CD8-positive, alpha-beta memory T cell (primary cell): ENCODE data around the gene MAP2K6. TPM values are rescaled to one million over a fixed set of nuclear protein-coding genes. Genes with fewer than 3 reads are reported as not detected.

Experiments used
- CTCF ChIA-PET: fragments of 350-600 bp; sonication (Branson Sonifier 250); formaldehyde crosslinking; loops from one replicate; lab custom pipeline; 2021; ENCODE audit warnings: antibody characterized with exemption; lab: Charles Lee
- POLR2A ChIA-PET: fragments of 350-600 bp; sonication (Branson Sonifier 250); formaldehyde crosslinking; loops from one replicate; lab custom pipeline; 2021; ENCODE audit warnings: antibody characterized with exemption; lab: Charles Lee
- DNase-seq, 5 donors: peaks; one replicate each; pipeline versions ENCODE4 v3.0.0 to v3.0.0-alpha.2; 2020 to 2022; ENCODE audit warnings: mixed read lengths in 1 of 5
- H3K27ac ChIP-seq: one replicate; pipeline ENCODE4 v1.7.0; 2013; ENCODE audit warnings: low read depth, mild to moderate bottlenecking, low read length, moderate library complexity
- H3K27me3 ChIP-seq: 2 replicates; pipeline ENCODE4 v1.7.0; 2013; ENCODE audit warnings: low read length, mild to moderate bottlenecking; ENCODE audit not compliant: insufficient read depth, poor library complexity, severe bottlenecking
- H3K36me3 ChIP-seq: 2 replicates; pipeline ENCODE4 v1.7.0; 2013; ENCODE audit warnings: mild to moderate bottlenecking, low read length, moderate library complexity; ENCODE audit not compliant: insufficient read depth
- H3K4me1 ChIP-seq: 2 replicates; pipeline ENCODE4 v1.7.0; 2013; ENCODE audit warnings: mild to moderate bottlenecking, low read length, moderate library complexity; ENCODE audit not compliant: insufficient read depth
- H3K4me3 ChIP-seq: 2 replicates; pipeline ENCODE4 v1.7.0; 2013; ENCODE audit warnings: mild to moderate bottlenecking, low read length
- H3K9me3 ChIP-seq: 2 replicates; pipeline ENCODE4 v1.7.0; 2013; ENCODE audit warnings: mild to moderate bottlenecking, low read length
- H3K27ac Mint-ChIP-seq, 8 donors: one replicate each; pipeline ENCODE4 v1.8.0; 2020 to 2021; ENCODE audit warnings: mixed read lengths in 8 of 8, mild to moderate bottlenecking in 6 of 8, inconsistent platforms in 3 of 8, moderate library complexity in 3 of 8
- H3K27me3 Mint-ChIP-seq, 2 donors: one replicate each; pipeline ENCODE4 v1.8.0; 2020 to 2021; ENCODE audit warnings: mixed read lengths in 2 of 2, mild to moderate bottlenecking in 1 of 2, moderate library complexity in 1 of 2
- H3K36me3 Mint-ChIP-seq, 3 donors: one replicate each; pipeline ENCODE4 v1.8.0; 2020 to 2021; ENCODE audit warnings: mixed read lengths in 3 of 3, inconsistent platforms in 1 of 3, mild to moderate bottlenecking in 1 of 3
- H3K4me1 Mint-ChIP-seq, 3 donors: one replicate each; pipeline ENCODE4 v1.8.0; 2020 to 2021; ENCODE audit warnings: mixed read lengths in 3 of 3, inconsistent platforms in 1 of 3, mild to moderate bottlenecking in 1 of 3
- H3K4me3 Mint-ChIP-seq, 7 donors: one replicate each; pipeline ENCODE4 v1.8.0; 2020 to 2021; ENCODE audit warnings: mixed read lengths in 7 of 7, mild to moderate bottlenecking in 6 of 7, moderate library complexity in 4 of 7, inconsistent platforms in 2 of 7
- H3K9me3 Mint-ChIP-seq, 5 donors: one replicate each; pipeline ENCODE4 v1.8.0; 2020 to 2022; ENCODE audit warnings: mixed read lengths in 5 of 5, mild to moderate bottlenecking in 3 of 5, moderate library complexity in 2 of 5, inconsistent platforms in 1 of 5
- polyA plus RNA-seq: library from polyadenylated mRNA; unstranded; fragments of 300-500 nt; fragmentation: Illumina TruSeq; gene quantifications from one replicate; pipeline ENCODE4 v1.2.3, GENCODE V29; 2021
- total RNA-seq, 2 experiments: library from RNA; stranded (reverse); gene quantifications; one replicate each; pipeline ENCODE4 v1.2.3, GENCODE V29; 2021

The MAP2K6 gene
- total and polyA plus RNA-seq, 3 experiments from 2014 or later: 1.9 to 18.7 (median 2.5) TPM

DNA sequence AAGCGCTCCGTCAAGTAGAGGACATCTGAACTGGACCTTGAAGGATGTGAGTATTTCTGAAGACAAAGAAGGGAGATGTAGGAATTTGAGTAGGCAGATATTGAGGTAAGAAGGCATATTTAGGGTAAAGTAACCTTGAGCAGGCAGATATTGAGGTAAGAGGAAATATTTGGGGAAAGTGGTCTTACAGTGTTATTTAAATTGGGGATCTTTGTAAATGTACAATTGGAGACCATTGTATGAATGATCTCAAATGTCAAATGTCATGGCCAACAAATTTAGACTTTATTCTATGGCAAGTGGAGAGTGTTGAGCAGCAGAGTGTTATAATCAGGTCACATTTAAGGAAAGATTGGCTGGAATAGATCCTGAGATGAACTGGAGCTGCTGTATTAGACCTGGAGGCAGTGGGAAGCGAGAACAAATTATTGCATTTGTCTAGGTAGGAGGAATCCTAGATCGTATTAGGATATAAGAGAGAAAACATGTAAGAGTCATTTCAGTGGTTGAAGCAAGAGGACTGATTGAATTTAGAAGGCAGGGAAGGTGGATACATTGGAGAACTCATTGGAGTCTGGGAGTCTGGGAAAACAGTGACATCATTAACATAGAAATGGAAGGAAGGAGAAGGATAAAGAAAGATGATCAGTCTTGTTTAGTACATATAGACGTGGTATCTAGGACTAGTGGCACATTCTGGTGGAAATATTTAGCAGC is 165.6 kb downstream of the MAP2K6 start:
- POLR2A ChIA-PET: no interaction called here

DNA sequence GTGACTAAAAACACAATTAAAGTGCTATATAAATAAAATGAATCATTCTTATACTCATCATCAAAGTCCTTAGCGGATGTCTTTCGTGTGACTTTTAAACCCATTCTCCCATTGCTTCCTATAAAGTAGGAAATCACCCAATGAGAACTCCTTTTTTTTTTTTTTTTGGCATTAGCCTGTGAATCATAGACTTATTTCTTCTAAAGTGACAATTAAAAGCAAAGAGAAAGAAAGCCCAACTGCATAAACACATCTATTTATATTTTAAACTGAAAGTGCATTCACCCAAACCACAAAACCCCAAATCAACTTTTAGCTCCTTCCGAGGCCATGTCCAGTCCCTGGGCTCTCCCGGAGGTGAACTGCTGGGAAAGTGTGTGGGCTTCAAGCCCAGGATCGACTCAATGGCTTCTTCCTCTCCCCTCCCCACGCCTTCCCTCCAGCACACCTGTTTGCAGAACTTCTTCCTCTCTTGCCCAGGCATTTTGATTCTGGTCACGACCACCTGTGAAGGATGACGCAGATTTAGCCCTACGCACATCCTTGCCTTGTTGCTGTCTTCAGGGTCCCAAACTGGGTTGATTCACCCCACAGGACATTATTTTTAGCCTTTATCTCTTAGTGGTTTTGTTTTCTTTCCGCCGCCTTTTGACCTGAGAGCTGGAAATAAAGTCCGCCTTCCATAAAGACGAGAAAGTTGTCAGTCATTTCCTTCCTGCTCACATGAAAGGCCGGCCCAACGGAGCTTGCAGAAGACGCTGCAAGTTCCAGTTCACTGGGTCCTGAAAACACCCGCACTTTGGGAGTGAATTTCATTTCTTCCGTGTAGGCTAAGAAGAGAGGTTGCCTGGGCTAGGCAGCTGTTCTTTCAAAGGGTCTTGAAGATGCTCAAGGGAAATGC is 166.8 kb downstream of the MAP2K6 start:
- ChIA-PET POLR2A (no interaction called here), CTCF (interaction anchor here (1.1 kb wide), 1 partner anchor 12 kb away, joined by 3 read pairs; no protein-coding TSS in a partner anchor)
- H3K4me3 ChIP-seq: peak overlapping the region; percentile 45
- Mint-ChIP-seq H3K4me1 (peaks cover 10 to 18% (median 13%) of the 10 kb centered on the region in 3 donors), H3K27me3 (peaks cover 0 to 28% of the 10 kb centered on the region in 2 donors), H3K4me3 (peak overlapping the region; percentile 73 to 87 (median 81)), H3K9me3 (no peaks in the 10 kb centered on the region), H3K36me3 (no peaks in the 10 kb centered on the region), H3K27ac (peak overlapping the region; percentile 13 to 78 (median 56))
- peak in 4 of 5 donors; percentile 2 to 57 (median 50) for DNase-seq
- H3K27ac ChIP-seq: no peak overlapping the region
- H3K36me3 ChIP-seq: no peaks in the 10 kb centered on the region
- no peaks in the 10 kb centered on the region for H3K27me3 ChIP-seq
- H3K4me1 ChIP-seq: no peaks in the 10 kb centered on the region
- no peaks in the 10 kb centered on the region for H3K9me3 ChIP-seq

More for the DNA sequence above, 165.6 kb downstream of the MAP2K6 start:
- H3K27me3 ChIP-seq: no peaks in the 10 kb centered on the region
- no peak overlapping the region for H3K4me3 ChIP-seq
- H3K27ac Mint-ChIP-seq: no peak overlapping the region
- no peaks in the 10 kb centered on the region for H3K36me3 ChIP-seq
- DNase-seq: no peak
- no peaks in the 10 kb centered on the region for H3K4me1 ChIP-seq
- peaks cover 0 to 34% of the 10 kb centered on the region in 2 donors for H3K27me3 Mint-ChIP-seq
- no peaks in the 10 kb centered on the region for H3K9me3 Mint-ChIP-seq
- no peaks in the 10 kb centered on the region for H3K36me3 Mint-ChIP-seq
- H3K9me3 ChIP-seq: no peaks in the 10 kb centered on the region
- peak overlapping the region in 1 of 7 donors; percentile 0 for H3K4me3 Mint-ChIP-seq
- no peak overlapping the region for H3K27ac ChIP-seq
- peaks cover 10 to 18% (median 13%) of the 10 kb centered on the region in 3 donors for H3K4me1 Mint-ChIP-seq
- CTCF ChIA-PET: no interaction called here

DNA sequence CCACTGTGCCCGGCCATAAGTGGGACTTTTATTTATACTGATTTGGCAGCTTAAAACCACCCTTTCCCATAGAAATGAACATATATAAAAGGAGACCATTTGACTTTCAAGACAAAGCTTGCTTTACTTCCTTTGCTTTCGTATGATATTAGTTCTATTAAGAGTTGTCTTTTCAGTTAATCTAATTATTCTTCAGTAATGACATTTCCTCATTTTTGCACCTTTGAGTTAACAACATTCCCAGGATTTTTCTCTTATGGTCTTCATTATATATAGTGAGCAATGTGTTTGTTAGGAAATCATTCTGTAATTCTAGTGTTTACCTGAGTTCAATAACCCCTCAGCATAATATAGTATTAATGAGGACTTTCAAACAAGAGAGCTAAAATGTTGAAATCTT is 173.8 kb downstream of the MAP2K6 start:
- CTCF ChIA-PET: no interaction called here
- H3K27ac Mint-ChIP-seq: no peak overlapping the region
- no peak overlapping the region for H3K4me3 Mint-ChIP-seq

DNA sequence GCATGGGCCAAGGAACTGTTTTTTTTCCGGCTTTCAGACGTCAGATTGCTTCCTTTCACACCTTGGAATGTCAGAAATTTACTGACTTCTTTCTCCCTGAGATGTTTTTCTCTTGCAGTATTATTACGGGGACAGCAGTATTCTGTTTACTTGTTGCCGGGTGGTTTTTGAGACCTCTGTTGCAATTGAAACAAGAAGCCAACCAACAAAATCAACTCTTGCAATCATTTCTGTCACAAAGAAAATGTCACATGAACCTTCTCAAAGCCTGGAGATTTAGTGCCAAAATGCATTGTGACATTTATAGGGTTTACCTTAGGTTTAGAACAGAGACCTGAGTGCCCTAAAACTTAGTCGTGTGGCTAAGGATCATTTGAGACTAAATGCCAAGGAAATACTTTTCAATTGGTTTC is 174.3 kb downstream of the MAP2K6 start:
- Histone ChIP-seq H3K9me3 (no peaks in the 10 kb centered on the region), H3K4me1 (no peaks in the 10 kb centered on the region), H3K27me3 (no peaks in the 10 kb centered on the region), H3K36me3 (no peaks in the 10 kb centered on the region), H3K4me3 (no peak overlapping the region), H3K27ac (no peak overlapping the region)
- Mint-ChIP-seq H3K27me3 (peaks cover 1 to 8% of the 10 kb centered on the region in 2 donors), H3K4me1 (no peaks in the 10 kb centered on the region), H3K36me3 (no peaks in the 10 kb centered on the region), H3K27ac (no peak overlapping the region), H3K4me3 (no peak overlapping the region), H3K9me3 (no peaks in the 10 kb centered on the region)
- ChIA-PET POLR2A (interaction anchor here (0.5 kb wide), 1 partner anchor 78 kb away, joined by 3 read pairs; no protein-coding TSS in a partner anchor), CTCF (no interaction called here)
- no peak for DNase-seq

More for the DNA sequence above, 173.8 kb downstream of the MAP2K6 start:
- Mint-ChIP-seq H3K27me3 (peaks cover 1 to 4% of the 10 kb centered on the region in 2 donors), H3K4me1 (no peaks in the 10 kb centered on the region), H3K36me3 (no peaks in the 10 kb centered on the region), H3K9me3 (no peaks in the 10 kb centered on the region)
- DNase-seq: no peak
- Histone ChIP-seq H3K27ac (no peak overlapping the region), H3K9me3 (no peaks in the 10 kb centered on the region), H3K4me1 (no peaks in the 10 kb centered on the region), H3K27me3 (no peaks in the 10 kb centered on the region), H3K4me3 (no peak overlapping the region), H3K36me3 (no peaks in the 10 kb centered on the region)
- POLR2A ChIA-PET: interaction anchor here (0.5 kb wide), 1 partner anchor 79 kb away, joined by 3 read pairs; no protein-coding TSS in a partner anchor

DNA sequence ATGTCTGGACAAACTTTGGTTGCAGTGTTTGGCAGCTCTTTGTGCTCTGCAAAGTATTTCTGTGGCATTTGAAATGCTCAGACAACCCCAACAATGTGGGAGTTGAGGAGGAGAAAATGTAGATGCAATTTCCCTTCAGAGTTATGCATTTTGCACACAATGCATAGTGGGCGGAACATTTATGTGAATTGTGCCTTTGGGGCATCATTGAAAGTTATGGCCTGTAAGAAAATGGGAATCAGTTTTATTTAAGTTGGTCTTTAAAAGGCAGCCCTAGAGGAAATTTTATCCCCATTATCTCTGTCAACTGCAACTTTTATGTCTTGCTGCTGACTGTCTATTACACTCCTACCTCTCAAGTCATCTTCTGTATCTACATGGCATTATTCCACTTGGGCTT is 176.2 kb downstream of the MAP2K6 start:
- H3K27ac Mint-ChIP-seq: no peak overlapping the region
- H3K4me3 Mint-ChIP-seq: no peak overlapping the region
- no peaks in the 10 kb centered on the region for H3K27me3 ChIP-seq
- no peaks in the 10 kb centered on the region for H3K4me1 ChIP-seq
- no peaks in the 10 kb centered on the region for H3K4me1 Mint-ChIP-seq
- POLR2A ChIA-PET: no interaction called here
- no peak for DNase-seq
- H3K36me3 ChIP-seq: no peaks in the 10 kb centered on the region
- H3K9me3 ChIP-seq: no peaks in the 10 kb centered on the region
- peaks cover 0 to 2% (median 0%) of the 10 kb centered on the region in 3 donors for H3K36me3 Mint-ChIP-seq
- no peak overlapping the region for H3K27ac ChIP-seq
- CTCF ChIA-PET: no interaction called here
- H3K4me3 ChIP-seq: no peak overlapping the region
- no peaks in the 10 kb centered on the region for H3K9me3 Mint-ChIP-seq
- H3K27me3 Mint-ChIP-seq: peaks cover 2 to 11% of the 10 kb centered on the region in 2 donors

DNA sequence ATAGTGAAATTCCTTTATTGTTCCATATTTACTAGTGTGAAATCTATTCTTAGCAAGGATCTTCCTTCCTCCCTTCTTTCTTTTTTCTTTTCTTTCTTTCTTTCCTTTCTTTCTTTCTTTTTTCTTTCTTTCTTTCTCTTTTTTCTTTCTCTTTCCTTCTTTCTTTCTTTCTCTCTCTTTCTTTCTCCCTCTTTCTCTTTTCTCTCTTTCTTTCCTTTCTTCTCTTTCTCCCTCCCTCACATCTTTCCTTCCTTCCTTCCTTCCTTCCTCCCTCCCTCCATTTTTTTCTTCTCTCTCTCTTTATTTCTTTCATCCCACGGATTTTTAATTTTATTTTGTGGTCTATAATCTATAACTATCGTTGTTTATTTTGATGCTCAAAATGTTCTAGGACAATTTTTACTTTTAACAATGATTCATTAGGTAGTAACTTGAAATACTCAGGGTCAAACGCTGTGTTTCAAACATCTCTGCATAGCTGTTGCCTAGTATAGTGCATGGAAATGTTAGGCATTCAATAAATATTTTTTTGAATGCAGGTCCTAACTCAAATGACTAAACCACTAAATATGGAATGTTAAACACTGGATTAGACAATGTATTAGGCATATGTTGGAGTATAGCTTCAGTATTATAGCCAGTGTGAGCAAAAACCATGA is 178.3 kb downstream of the MAP2K6 start:
- no peak overlapping the region for H3K4me3 ChIP-seq
- H3K27ac Mint-ChIP-seq: no peak overlapping the region
- no peak overlapping the region for H3K27ac ChIP-seq
- no peaks in the 10 kb centered on the region for H3K4me1 ChIP-seq
- ChIA-PET CTCF (no interaction called here), POLR2A (no interaction called here)
- no peak overlapping the region for H3K4me3 Mint-ChIP-seq
- H3K9me3 ChIP-seq: no peaks in the 10 kb centered on the region
- H3K27me3 ChIP-seq: no peaks in the 10 kb centered on the region
- peaks cover 0 to 2% (median 0%) of the 10 kb centered on the region in 3 donors for H3K36me3 Mint-ChIP-seq
- H3K9me3 Mint-ChIP-seq: no peaks in the 10 kb centered on the region
- no peaks in the 10 kb centered on the region for H3K4me1 Mint-ChIP-seq
- DNase-seq: no peak
- H3K27me3 Mint-ChIP-seq: peaks cover 6 to 11% of the 10 kb centered on the region in 2 donors
- H3K36me3 ChIP-seq: no peaks in the 10 kb centered on the region

DNA sequence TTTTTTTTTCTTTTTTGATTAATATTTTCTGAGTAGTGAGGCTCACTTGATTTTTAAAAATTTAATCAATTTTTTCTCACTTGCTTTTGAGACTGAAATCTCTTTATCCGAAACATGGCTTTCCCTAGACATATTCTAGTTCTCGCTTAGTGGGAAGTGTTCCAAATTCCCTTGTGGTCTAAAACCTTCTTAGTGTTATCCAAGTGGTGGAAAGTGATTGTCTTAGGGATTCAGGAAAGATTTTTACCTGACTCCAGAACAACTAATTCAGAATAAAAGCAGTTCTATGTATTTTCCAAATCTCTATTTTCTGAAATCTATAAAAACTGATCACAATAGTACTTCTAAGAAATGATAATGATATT is 178.8 kb downstream of the MAP2K6 start:
- ChIA-PET CTCF (no interaction called here), POLR2A (no interaction called here)
- no peak overlapping the region for H3K4me3 ChIP-seq
- peaks cover 0 to 2% (median 0%) of the 10 kb centered on the region in 3 donors for H3K36me3 Mint-ChIP-seq
- no peak overlapping the region for H3K27ac ChIP-seq
- H3K9me3 ChIP-seq: no peaks in the 10 kb centered on the region
- no peak overlapping the region for H3K27ac Mint-ChIP-seq
- DNase-seq: no peak
- no peaks in the 10 kb centered on the region for H3K9me3 Mint-ChIP-seq
- H3K27me3 Mint-ChIP-seq: peaks cover 6 to 11% of the 10 kb centered on the region in 2 donors
- no peaks in the 10 kb centered on the region for H3K4me1 Mint-ChIP-seq
- no peaks in the 10 kb centered on the region for H3K4me1 ChIP-seq
- H3K27me3 ChIP-seq: no peaks in the 10 kb centered on the region
- no peaks in the 10 kb centered on the region for H3K36me3 ChIP-seq
- H3K4me3 Mint-ChIP-seq: no peak overlapping the region
